IPS DF 19.7 (cell line): Measurements from ENCODE around the gene THSD7A.
A peak's percentile ranks its signal among the peaks of the same experiment; 100 is the strongest.

Experiments
- DNase-seq: peaks from one replicate; pipeline ENCODE4 v3.0.0-alpha.2; 2013; ENCODE audit warnings: low read depth, low spot score

Gene THSD7A

DNA sequence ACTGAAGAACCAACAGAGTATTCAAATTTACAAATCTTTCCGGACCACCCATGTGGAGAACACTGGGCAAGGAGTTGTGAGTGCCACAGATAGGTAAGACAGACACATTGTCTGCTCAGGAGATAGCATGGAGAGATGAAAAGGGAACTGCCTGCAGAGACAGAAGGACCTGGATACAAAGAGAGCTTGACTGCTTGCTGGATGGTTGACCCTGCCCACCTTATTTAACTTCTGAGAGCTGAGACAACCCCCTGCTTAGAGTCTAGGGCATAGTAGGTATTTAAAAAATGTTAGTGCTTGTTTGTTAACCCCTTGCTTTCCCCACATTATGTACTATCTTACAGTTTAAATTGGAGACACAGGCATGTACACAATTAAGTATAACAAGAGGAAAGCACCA, 314.1 kb downstream of the THSD7A start:
- peak; percentile 47 for DNase-seq

DNA sequence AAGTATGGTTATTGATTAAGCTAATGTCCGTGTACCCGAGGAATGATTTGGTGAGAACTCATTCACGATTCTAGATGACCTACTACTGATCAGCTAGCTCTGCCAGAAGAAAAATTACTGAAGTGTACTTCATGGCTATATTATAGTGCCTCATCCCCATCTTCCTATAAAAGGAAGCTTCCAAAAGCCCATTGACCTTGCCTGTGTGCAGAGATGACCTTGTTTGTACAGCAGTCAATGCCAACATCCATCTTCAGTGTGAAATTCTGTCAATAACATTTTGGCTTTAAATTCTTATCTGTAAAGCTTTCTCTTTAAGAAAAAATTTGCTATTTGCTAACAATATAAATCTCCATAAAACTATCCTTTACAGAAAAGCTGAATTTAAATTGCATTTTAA, 315.7 kb downstream of the THSD7A start:
- DNase-seq, result no peak

DNA sequence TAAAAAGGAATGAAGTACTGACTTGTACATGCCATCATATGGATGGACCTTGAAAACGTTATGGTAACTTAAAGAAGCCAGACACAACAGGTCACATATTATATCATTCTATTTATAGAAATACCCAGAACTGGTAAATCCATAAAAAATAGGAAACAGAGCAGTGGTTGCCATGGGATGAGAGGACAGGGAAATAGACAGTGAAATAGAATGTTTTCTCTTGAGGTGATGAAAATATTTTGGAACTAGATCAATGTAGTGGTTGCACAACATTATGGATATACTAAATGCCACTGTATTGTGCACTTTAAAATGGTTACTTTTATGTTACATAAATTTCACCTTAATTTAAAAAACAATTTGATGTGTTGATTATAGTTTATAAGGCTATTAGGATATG, 318.5 kb downstream of the THSD7A start:
- DNase-seq, result no peak

DNA sequence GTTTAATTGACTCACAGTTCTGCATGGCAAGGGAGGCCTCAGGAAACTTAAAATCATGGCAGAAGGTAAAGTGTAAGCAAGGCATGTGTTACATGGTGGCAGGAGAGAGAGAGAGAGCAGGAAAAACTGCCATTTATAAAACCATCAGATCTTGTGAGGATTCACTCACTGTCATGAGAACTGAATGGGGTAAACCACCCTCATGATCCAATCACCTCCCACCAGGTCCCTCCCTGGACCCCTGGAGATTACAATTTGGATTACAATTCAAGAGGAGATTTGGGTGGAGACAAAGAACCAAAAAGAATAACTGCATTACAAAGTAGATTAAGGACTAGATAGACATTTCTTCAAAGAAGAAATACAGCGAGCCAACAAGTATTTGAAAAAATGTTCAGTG, 324.1 kb downstream of the THSD7A start:
- DNase-seq, result no peak

DNA sequence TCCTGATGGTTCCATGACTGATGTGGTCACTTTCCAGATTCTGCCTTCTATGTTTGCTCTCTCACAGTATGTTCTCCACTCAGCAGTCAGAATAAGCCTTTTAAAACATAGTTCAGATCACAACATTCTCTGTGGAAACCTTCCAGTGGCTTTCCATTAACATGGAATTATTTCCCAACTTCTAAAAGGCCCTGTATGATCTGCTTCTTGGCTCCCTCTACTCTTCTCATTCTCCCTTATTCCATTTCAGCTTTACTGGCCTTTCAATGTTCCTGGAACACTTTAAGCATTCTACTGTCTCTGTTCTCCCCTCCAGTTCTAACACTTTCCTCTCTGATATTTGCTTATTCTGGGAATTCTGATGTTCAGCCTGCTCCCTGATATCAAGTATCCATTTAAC, 325.6 kb downstream of the THSD7A start:
- no peak for DNase-seq

DNA sequence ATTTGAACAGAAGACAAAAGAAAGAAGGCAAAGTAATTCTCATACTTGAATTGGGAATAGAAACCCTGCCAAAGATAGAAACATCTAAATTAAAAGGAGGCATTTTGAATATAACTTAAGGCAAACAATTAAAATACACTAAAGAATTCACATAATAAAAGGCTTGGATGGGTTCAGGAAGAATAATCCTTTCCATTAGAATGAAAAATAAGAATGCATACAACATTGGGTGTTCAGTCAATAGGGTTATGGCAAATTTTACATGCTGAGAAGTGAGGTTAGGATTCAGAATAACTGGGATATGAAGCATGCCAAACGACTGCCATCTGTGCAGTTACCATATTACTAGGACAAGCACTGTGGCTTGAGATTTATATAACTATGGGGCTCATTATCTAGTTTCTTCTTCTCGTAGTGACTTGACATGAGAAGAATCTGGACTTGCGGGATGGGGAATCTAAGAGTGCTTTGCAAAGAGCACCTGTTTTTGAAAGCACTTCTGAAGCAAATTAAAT, 326.5 kb downstream of the THSD7A start:
- DNase-seq, result no peak

DNA sequence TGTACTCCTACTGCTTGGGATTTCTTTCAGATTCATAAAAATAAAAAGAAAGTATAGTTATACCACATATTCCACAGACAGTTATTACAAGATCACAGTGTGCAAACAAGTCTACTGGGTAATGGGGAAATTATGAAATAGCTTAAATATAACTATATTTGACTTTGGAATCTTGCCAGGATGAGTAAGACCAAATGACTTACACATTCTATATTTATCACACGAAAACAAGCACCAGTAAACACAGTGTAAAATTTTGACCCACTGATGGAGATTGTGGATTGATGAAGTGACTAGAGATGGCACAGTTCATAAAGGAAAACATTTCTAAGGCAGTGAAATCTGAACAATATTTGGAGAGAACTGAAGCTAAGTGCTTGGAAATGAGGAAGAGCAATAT, 339.7 kb downstream of the THSD7A start:
- DNase-seq, result no peak

DNA sequence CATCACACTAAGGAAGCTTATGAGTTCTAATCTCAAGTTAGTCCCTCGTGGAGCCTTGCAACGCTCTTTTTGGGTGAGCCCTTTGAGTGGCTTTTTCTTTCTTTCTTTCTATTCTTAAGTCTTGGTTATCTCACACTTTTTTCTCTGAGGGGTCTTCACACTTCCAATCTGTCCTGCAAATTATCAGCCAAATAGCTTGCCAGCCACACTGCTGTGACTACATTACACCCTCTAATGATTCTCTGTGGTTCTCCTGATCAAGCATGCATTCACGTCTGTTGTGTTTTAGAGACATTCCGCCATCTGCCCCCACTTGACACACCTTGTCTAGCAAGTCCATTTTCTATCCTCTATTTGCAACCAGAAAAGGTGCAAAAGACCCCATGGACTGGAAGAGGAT, 340.2 kb downstream of the THSD7A start:
- no peak for DNase-seq

DNA sequence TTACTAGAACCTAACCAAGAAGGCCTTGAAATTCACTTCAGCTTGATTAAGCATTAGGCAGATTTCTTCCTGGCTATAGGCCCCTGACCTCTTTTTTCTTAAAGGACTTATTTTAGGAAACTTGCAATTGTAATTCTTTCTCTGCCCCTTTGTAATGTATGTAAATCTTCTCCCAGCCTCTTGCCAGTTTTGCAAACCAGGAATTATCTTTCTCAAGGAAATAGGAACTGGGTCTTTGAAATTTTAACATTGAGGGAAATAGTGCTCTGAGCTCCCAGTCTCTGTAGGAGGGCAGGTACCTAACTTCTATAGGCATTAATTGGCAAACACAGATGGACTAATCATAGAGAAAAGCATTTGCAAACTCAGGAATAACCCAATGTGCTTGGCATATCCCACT, 342.7 kb downstream of the THSD7A start:
- DNase-seq, result no peak

DNA sequence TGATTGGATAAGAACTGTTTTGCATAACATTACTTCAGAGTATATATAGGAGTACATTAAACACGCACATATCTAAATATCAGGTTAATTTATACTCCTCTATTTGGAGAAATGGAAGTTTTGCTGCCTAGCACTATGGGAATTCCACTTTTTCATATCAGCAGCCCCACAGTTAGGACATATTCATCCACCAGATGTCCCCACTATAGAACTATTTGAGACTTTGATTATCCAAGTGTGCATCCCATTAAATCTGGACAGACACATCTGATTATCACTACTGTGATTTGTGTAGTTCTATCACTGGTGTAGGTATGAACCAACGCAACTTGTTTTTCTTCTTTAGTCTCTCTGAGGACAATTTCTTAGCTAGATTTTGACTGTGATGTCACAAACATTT, 345.7 kb downstream of the THSD7A start:
- no peak for DNase-seq

DNA sequence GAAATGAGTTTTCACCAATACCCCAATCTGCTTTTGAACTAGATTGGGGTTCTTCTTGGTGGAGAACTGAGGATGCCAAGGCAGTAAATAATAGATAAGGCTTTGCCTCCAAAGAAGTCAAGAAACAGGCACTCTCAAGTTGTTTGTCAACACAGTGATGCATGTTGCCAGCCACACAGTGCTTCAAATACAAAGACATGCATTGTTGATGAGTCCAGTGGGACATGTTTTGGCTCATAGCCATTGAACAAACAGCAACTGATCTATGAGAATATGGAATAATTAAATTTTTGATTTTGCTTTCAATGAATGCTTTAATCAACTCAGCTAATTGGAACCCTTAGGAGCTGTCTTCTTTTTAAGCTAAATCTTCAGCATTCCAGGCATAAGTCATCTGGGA, 346.4 kb downstream of the THSD7A start:
- DNase-seq, result no peak

DNA sequence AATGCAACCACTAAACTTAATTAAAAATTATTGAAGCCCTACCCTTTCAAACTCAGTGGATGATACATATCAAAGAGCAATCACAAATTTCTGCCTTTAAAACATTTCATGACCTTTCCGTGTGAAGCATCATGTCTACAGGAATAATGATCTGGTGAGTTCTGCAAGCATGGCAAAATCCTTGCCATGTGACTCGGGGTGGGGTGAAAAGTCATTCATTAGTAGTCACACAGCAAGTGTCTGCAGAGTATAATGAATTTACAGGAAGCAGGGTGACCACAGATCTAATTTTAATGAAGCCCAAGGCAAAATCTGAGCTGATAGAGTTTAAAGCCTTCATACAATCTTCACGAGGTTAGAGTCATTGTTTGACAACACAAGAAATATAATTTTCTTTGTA, 351.9 kb downstream of the THSD7A start:
- no peak for DNase-seq

DNA sequence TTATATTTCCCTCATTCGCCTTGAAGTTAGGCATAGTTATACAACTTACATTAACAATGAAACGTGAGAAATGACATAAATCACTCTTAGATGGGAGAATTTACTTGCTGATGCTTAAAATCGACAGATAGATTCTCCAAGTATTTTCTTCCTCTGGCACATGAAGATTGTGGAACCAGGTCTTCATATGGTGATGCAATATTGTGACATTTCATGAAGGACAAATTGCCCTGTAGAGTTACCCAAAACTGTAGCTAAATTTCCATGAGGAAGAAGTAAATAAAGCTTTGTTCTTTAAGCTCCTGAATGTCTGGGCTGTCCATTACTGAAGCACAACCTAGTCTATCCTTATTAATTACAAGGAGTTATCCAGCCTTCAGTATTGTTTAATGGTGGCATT, 353.1 kb downstream of the THSD7A start:
- no peak for DNase-seq

DNA sequence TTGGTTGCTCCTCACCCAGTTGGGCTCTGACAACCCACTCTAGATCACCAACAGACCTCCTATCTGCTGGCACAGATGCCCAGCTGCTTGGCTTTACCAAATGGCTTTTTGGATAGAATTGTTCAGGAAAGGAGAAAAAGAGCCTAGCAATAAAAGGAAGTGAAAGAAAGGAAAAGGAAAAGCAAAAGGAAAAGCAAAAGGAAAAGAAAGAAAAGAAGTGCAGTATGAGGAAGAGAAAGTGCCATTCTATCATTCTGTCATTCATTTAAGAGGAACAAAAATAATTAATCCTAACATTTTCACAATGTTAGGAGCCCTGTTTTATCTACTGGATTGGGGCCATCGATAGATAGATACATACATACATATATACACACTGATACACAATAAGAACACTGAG, 353.6 kb downstream of the THSD7A start:
- no peak for DNase-seq

DNA sequence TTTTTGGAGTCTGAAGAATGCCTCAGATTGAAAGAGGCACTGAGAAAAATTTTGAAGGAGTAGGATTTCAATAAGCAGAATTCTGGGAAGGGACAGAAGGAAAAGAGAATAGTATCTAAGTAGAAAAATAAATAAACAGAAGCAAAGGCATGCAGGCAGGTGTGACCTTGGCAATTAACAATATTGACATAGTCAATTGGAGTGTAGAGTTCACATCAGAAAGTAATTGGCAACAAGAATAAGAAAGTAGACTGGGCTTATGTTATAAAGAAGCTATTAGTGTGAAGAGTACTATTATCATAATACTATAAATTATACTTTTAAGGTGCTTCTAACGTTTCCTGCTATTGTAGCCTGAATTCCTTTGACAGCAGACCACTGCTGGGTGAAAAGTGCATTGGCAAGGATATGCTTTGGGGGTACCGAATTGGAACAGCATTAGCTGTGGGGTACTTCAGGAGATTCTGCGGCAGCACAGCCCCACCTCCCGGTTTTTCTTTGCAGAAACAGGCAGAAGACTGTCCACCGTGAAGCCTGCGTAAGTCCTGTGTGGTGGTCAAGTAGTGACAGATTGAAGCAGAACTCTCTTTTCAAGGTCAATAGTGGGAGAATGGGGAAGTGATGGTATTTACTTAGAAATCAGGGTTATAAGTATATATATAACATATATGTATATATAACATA, 357.0 kb downstream of the THSD7A start:
- no peak for DNase-seq

DNA sequence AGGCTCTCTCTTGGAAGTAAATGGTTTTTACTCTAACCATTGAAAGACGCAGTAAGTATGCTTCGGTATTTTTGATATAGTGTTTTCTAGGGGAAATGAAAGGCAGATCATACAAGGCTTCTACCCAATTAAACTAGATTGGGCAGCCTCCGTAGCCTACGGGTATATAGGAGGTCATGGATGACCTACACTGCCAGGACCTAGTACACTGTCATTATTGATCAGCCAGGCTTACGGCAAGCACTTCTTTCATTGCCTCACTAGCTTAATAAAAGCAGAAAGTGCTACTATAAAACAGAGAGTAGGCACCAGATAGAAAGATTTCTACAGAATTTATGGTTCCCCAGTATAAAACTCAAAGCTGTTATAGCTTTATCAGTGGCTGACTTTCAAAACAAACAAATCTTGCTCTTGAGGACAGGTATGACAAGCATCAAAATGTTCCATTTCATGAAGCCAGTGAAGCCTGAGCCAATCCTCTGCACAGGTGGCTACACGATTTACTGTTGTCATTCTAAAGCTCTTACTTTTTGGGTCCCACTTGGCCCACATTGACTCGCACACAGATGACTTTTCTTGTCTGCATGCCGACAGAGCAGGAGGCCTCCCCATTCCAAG, 358.1 kb downstream of the THSD7A start:
- DNase-seq, result no peak

DNA sequence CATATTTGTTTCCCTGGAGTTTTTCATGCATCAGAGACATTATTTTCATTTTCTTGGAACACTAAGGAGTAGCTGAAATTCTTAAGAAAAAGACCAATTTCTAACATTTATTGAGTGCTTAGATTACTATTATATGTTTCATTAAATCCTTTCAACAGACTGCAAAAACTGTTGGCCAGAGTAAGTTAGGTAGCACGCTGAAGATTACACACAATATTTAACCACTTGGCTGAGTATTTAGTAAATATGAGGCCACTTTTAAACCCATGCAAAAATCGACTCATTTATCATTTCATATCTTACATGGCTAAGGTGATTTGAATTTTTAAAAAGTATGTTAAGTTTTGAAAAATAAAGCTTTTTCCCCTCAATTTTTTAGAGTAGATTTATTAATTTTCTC, 358.8 kb downstream of the THSD7A start:
- DNase-seq, result no peak

DNA sequence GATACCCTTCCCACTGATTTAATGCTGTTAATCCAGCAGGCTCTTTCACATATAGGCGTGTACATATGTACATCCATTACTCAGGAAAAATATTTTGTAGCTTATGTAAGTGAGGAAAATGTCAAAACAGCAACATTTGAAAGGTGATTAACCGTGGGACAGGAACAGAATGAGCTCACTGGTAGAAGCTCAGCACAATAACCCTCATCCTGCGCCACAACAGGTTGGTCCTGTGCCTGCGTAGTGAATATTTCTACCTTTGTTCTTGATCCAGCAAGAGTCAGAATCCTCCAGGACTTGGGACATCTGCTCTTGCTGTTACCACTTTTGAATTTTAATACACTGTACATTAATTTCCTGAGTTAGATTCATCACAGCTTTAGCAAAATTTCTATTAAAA, 359.4 kb downstream of the THSD7A start:
- DNase-seq, result no peak

DNA sequence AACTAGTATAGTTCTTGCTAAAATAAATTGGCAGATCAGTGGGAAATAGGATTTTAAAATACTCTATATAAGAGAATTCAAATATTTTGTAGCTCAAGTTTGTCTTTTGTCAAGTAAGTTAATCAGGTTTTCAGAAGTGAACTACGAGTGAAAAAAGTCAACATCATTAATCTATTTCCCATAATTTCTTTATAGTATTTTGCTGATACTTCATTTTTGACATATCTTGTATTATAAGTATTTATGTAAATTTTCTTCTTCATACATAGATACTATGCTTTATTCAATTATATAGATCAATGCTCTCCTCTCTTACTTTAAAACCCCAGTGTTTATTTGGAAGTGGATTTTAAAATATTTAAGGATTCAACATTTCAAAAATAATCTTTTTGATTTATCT, 360.7 kb downstream of the THSD7A start:
- no peak for DNase-seq

DNA sequence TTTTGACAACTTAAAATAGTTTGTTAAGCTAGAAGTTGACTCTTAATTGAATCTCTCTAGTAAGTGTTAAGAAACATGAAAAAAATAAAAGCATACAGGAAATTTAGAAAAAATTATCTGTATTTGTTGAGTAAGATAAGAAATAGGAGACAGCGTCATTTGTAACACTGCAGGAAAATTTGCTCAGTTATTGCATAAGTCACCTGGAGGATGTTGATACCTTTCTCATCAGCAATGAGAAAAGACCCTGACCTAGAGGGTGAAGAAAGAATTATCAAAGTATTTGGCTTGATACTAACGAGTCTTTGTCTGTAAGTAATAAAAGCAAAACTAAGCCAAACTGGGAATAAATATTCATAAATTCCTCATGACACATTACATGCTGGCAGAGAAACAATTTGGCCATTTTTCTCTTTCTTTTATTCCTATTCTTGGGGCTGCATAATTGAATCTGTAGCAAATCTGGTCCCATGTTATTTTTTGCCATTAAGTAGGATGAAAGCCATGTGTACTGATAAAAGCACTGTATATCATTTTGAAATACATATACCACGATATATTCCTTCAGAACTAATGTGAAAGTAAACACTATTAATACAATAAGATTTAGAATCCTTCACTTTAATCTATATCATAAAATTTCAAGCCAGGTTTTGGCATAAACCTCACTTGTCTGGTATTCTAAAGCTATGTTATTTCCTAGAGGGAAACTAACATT, 362.8 kb downstream of the THSD7A start:
- no peak for DNase-seq

DNA sequence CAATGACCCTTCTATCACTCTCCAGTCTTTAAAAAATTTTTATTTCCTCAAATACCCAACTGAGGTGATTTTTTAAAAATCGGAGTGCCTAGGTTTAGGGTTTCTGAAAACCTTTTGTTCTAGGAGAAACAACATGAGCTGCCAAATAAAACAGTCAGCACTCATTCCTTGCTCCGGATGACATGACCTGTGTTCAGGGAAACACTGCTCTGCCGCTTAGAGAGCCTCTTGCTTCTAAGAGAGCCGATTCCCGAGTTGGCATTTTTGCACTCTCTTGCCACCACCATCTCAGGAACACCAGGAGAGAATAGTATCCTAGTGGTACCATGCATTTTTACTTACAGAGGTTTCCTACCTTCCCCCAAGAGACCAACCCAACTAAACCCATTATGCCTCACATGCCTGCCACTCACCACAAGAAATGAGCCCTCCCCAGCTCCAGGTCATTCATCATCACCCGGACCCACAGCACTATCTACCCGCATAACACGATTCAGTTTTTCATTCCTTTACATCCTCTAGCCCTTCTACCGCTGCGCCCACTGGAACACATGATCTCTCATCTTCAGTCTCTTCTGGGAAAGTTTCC, 365.4 kb downstream of the THSD7A start:
- no peak for DNase-seq

DNA sequence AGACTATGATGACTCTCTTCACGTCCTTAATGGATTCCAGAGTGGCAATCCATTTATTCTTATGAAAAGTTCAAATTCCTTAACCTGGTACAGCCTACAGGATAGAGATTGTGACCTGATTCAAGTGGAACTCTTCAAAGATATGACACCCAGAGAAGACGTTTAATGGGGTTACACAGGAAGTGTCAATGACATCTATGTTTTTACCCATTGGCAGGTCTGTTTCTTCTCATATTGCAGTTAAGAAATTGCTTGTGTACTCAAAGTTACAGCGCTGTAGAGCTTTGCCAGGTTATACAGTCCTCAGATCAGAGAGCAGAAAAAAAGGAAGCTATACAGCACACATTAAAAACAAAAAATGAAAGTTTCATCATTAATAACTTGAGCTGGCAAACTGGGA, 367.4 kb downstream of the THSD7A start:
- no peak for DNase-seq

DNA sequence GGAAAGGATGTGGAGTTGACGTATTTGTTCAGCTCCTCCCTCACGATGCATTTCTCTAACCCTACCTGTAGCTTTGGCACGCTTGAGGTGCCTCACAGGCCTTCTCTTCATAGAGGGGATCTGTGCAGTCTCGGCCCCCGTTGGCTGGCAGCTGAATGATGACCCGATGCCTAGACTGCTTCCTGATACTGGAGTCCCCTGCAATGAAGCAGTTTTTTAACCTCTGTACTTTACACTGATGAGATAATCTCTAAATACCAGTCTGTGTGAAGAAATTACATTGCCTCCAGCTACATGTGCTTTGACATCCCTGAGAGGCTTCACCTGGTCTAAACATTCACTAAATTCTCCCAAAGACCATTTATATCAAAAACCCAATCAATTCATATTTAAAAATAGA, 370.1 kb downstream of the THSD7A start:
- no peak for DNase-seq
